ENCODE measurements around the gene MAP9.

- TF ChIP-seq, protein P1, sequence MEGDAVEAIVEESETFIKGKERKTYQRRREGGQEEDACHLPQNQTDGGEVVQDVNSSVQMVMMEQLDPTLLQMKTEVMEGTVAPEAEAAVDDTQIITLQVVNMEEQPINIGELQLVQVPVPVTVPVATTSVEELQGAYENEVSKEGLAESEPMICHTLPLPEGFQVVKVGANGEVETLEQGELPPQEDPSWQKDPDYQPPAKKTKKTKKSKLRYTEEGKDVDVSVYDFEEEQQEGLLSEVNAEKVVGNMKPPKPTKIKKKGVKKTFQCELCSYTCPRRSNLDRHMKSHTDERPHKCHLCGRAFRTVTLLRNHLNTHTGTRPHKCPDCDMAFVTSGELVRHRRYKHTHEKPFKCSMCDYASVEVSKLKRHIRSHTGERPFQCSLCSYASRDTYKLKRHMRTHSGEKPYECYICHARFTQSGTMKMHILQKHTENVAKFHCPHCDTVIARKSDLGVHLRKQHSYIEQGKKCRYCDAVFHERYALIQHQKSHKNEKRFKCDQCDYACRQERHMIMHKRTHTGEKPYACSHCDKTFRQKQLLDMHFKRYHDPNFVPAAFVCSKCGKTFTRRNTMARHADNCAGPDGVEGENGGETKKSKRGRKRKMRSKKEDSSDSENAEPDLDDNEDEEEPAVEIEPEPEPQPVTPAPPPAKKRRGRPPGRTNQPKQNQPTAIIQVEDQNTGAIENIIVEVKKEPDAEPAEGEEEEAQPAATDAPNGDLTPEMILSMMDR (IDR thresholded peaks at IDR 0.05), result no peak
- TF ChIP-seq POLR2AphosphoS5 (IDR thresholded peaks at IDR 0.05), result no peak
Measured at GRCh38 chr4:155339999-155340398, 36.8 kb downstream of the MAP9 start.

All from sigmoid colon (tissue), 4 donors.